ENCODE measurements around the gene OAS1.

DNA sequence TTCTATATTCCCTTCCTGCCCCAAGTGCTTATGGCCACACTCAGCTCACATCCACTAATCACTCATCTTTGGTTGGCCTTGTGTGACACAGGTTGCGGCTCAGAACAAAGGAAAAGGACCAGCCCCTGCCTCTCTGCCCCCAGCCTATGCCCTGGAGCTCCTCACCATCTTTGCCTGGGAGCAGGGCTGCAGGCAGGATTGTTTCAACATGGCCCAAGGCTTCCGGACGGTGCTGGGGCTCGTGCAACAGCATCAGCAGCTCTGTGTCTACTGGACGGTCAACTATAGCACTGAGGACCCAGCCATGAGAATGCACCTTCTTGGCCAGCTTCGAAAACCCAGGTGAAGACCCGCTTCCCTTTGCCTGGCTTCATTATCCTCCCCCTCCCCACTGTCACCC is 55.8 kb downstream of the OAS1 start:
- TF ChIP-seq KLF6 (CRISPR knock-in tag; IDR thresholded peaks at IDR 0.05; ENCODE audit: borderline replicate concordance) = no peak
- TF ChIP-seq, protein P1, sequence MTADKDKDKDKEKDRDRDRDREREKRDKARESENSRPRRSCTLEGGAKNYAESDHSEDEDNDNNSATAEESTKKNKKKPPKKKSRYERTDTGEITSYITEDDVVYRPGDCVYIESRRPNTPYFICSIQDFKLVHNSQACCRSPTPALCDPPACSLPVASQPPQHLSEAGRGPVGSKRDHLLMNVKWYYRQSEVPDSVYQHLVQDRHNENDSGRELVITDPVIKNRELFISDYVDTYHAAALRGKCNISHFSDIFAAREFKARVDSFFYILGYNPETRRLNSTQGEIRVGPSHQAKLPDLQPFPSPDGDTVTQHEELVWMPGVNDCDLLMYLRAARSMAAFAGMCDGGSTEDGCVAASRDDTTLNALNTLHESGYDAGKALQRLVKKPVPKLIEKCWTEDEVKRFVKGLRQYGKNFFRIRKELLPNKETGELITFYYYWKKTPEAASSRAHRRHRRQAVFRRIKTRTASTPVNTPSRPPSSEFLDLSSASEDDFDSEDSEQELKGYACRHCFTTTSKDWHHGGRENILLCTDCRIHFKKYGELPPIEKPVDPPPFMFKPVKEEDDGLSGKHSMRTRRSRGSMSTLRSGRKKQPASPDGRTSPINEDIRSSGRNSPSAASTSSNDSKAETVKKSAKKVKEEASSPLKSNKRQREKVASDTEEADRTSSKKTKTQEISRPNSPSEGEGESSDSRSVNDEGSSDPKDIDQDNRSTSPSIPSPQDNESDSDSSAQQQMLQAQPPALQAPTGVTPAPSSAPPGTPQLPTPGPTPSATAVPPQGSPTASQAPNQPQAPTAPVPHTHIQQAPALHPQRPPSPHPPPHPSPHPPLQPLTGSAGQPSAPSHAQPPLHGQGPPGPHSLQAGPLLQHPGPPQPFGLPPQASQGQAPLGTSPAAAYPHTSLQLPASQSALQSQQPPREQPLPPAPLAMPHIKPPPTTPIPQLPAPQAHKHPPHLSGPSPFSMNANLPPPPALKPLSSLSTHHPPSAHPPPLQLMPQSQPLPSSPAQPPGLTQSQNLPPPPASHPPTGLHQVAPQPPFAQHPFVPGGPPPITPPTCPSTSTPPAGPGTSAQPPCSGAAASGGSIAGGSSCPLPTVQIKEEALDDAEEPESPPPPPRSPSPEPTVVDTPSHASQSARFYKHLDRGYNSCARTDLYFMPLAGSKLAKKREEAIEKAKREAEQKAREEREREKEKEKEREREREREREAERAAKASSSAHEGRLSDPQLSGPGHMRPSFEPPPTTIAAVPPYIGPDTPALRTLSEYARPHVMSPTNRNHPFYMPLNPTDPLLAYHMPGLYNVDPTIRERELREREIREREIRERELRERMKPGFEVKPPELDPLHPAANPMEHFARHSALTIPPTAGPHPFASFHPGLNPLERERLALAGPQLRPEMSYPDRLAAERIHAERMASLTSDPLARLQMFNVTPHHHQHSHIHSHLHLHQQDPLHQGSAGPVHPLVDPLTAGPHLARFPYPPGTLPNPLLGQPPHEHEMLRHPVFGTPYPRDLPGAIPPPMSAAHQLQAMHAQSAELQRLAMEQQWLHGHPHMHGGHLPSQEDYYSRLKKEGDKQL (CRISPR knock-in tag; IDR thresholded peaks at IDR 0.05; ENCODE audit: borderline replicate concordance) = no peak
- TF ChIP-seq EP300 (IDR thresholded peaks at IDR 0.05; ENCODE audit: low read length) = no peak
- TF ChIP-seq, protein P2, sequence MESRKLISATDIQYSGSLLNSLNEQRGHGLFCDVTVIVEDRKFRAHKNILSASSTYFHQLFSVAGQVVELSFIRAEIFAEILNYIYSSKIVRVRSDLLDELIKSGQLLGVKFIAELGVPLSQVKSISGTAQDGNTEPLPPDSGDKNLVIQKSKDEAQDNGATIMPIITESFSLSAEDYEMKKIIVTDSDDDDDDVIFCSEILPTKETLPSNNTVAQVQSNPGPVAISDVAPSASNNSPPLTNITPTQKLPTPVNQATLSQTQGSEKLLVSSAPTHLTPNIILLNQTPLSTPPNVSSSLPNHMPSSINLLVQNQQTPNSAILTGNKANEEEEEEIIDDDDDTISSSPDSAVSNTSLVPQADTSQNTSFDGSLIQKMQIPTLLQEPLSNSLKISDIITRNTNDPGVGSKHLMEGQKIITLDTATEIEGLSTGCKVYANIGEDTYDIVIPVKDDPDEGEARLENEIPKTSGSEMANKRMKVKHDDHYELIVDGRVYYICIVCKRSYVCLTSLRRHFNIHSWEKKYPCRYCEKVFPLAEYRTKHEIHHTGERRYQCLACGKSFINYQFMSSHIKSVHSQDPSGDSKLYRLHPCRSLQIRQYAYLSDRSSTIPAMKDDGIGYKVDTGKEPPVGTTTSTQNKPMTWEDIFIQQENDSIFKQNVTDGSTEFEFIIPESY (CRISPR knock-in tag; IDR thresholded peaks at IDR 0.05) = no peak
- TF ChIP-seq, protein P3, sequence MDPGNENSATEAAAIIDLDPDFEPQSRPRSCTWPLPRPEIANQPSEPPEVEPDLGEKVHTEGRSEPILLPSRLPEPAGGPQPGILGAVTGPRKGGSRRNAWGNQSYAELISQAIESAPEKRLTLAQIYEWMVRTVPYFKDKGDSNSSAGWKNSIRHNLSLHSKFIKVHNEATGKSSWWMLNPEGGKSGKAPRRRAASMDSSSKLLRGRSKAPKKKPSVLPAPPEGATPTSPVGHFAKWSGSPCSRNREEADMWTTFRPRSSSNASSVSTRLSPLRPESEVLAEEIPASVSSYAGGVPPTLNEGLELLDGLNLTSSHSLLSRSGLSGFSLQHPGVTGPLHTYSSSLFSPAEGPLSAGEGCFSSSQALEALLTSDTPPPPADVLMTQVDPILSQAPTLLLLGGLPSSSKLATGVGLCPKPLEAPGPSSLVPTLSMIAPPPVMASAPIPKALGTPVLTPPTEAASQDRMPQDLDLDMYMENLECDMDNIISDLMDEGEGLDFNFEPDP (CRISPR knock-in tag; IDR thresholded peaks at IDR 0.05) = no peak
- TF ChIP-seq, protein P4, sequence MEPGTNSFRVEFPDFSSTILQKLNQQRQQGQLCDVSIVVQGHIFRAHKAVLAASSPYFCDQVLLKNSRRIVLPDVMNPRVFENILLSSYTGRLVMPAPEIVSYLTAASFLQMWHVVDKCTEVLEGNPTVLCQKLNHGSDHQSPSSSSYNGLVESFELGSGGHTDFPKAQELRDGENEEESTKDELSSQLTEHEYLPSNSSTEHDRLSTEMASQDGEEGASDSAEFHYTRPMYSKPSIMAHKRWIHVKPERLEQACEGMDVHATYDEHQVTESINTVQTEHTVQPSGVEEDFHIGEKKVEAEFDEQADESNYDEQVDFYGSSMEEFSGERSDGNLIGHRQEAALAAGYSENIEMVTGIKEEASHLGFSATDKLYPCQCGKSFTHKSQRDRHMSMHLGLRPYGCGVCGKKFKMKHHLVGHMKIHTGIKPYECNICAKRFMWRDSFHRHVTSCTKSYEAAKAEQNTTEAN (CRISPR knock-in tag; IDR thresholded peaks at IDR 0.05) = no peak
- TF ChIP-seq, protein P5, sequence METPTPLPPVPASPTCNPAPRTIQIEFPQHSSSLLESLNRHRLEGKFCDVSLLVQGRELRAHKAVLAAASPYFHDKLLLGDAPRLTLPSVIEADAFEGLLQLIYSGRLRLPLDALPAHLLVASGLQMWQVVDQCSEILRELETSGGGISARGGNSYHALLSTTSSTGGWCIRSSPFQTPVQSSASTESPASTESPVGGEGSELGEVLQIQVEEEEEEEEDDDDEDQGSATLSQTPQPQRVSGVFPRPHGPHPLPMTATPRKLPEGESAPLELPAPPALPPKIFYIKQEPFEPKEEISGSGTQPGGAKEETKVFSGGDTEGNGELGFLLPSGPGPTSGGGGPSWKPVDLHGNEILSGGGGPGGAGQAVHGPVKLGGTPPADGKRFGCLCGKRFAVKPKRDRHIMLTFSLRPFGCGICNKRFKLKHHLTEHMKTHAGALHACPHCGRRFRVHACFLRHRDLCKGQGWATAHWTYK (CRISPR knock-in tag; IDR thresholded peaks at IDR 0.05) = no peak
- no peak for TF ChIP-seq CBX3 (IDR thresholded peaks at IDR 0.05; ENCODE audit: borderline replicate concordance in 1 of 2, low read length in 2 of 2)
- TF ChIP-seq TFAM (CRISPR knock-in tag; conservative IDR thresholded peaks at IDR 0.05) = no peak
- TF ChIP-seq, protein P6, sequence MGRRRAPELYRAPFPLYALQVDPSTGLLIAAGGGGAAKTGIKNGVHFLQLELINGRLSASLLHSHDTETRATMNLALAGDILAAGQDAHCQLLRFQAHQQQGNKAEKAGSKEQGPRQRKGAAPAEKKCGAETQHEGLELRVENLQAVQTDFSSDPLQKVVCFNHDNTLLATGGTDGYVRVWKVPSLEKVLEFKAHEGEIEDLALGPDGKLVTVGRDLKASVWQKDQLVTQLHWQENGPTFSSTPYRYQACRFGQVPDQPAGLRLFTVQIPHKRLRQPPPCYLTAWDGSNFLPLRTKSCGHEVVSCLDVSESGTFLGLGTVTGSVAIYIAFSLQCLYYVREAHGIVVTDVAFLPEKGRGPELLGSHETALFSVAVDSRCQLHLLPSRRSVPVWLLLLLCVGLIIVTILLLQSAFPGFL (CRISPR knock-in tag; IDR thresholded peaks at IDR 0.05) = no peak
- TF ChIP-seq, protein P7, sequence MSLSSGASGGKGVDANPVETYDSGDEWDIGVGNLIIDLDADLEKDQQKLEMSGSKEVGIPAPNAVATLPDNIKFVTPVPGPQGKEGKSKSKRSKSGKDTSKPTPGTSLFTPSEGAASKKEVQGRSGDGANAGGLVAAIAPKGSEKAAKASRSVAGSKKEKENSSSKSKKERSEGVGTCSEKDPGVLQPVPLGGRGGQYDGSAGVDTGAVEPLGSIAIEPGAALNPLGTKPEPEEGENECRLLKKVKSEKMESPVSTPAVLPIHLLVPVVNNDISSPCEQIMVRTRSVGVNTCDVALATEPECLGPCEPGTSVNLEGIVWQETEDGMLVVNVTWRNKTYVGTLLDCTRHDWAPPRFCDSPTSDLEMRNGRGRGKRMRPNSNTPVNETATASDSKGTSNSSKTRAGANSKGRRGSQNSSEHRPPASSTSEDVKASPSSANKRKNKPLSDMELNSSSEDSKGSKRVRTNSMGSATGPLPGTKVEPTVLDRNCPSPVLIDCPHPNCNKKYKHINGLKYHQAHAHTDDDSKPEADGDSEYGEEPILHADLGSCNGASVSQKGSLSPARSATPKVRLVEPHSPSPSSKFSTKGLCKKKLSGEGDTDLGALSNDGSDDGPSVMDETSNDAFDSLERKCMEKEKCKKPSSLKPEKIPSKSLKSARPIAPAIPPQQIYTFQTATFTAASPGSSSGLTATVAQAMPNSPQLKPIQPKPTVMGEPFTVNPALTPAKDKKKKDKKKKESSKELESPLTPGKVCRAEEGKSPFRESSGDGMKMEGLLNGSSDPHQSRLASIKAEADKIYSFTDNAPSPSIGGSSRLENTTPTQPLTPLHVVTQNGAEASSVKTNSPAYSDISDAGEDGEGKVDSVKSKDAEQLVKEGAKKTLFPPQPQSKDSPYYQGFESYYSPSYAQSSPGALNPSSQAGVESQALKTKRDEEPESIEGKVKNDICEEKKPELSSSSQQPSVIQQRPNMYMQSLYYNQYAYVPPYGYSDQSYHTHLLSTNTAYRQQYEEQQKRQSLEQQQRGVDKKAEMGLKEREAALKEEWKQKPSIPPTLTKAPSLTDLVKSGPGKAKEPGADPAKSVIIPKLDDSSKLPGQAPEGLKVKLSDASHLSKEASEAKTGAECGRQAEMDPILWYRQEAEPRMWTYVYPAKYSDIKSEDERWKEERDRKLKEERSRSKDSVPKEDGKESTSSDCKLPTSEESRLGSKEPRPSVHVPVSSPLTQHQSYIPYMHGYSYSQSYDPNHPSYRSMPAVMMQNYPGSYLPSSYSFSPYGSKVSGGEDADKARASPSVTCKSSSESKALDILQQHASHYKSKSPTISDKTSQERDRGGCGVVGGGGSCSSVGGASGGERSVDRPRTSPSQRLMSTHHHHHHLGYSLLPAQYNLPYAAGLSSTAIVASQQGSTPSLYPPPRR (CRISPR knock-in tag; IDR thresholded peaks at IDR 0.05; ENCODE audit: borderline replicate concordance) = no peak
